ENCODE measurements around the gene TTK.

GRCh38 chr6:80028589-80028988 is 24.1 kb downstream of the TTK start:
- TF ChIP-seq CTCF (IDR thresholded peaks at IDR 0.05), result no peak
- TF ChIP-seq POLR2A (IDR thresholded peaks at IDR 0.05; ENCODE audit: low read depth), result no peak
